CD4-positive, alpha-beta T cell treated with Interferon gamma for 1 hour (primary cell): ENCODE data around the gene UCHL5.
"Not testable (repeated sequence)": the region's sequence is repeated elsewhere in the genome, so short reads cannot be mapped to it uniquely, and the experiment has no call there.

Experiments used
- DNase-seq: peaks from one replicate; pipeline ENCODE4 v3.0.0-alpha.2; 2020

The UCHL5 gene

DNA sequence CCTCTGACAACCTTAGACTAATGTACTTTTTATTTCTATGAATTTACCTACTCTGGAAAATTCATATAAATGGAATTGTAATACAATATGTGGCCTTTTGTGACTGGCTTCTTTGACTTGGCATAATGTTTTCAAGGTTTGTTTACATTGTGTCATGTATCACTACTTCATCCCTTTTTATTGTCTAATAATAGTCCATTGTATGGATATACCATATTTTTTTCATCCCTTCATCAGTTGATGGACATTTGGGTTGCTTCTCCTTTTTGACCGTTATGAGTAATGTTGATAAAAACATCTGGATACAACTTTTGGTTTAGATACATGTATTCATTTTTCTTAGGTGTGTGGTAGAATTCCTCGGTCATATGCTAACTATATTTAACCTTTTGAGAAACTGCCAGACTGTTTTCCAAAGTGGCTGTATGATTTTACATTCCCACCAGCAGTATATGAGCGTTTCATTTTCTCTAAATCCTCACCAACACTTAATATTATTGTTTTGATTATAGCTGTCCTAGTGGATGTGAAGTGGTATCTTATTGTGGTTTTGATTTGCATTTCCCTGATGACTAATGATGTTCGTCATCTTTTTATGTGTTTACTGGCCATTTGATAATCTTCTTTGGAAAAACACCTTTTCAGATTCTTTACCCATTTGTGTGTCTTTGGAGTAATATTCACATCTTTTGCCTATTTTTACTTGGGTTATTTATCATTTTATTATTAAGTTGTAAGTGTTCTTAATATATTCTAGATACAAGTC lies 3.7 kb upstream of the UCHL5 start:
- no peak for DNase-seq

DNA sequence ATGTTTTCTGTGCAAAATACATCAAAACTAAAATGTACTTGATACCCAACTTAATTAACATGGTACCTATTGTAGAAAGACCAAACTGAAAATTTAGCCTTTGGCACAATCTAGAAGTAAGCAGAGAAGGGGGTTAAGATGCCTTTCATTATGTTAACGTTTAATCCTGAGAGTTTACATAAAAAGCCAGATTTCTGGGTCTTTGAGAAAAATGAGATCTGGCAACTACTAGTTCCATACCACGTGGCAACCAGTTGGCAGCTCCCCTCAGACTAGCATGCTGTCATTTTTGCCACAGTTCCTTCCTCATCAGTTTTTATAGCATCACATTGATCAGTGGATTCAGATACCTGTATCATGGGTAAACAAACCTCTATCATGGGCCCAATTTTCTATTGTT lies 1.8 kb upstream of the UCHL5 start:
- DNase-seq, result no peak

DNA sequence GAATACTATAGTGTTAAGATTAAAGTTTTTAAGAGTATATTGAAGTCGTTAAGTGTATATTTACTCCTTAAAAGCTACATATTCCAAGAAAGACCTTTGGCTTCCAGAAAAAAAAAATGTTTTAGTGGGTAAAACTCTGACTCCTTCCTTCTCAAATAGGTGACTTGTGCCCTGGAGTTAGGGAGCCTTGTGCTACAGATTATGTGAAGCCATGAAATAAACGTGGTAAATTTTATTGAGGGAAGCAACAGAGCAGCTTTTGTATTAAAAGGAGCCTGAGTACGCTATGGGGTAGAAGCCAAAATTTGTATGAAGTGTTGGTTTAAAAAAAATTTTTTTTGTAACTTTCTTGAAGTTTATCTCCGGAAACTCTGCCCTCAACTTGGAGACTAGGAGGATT lies 1.2 kb upstream of the UCHL5 start:
- no peak for DNase-seq

DNA sequence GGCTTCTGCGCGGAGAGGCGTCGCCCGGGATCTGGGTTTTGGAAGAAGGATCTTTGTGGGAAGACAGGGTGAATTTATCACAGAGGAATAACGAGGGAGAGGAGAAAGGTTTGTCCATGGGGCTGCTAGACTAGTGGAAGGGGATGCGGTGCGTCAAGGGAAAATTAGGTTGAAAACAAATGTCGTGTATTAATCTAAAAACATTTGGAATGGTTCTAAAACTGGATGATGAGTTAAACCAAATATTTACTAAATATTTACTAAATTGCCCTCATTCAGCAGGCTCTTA lies 899 bp upstream of the UCHL5 start:
- DNase-seq, result no peak

DNA sequence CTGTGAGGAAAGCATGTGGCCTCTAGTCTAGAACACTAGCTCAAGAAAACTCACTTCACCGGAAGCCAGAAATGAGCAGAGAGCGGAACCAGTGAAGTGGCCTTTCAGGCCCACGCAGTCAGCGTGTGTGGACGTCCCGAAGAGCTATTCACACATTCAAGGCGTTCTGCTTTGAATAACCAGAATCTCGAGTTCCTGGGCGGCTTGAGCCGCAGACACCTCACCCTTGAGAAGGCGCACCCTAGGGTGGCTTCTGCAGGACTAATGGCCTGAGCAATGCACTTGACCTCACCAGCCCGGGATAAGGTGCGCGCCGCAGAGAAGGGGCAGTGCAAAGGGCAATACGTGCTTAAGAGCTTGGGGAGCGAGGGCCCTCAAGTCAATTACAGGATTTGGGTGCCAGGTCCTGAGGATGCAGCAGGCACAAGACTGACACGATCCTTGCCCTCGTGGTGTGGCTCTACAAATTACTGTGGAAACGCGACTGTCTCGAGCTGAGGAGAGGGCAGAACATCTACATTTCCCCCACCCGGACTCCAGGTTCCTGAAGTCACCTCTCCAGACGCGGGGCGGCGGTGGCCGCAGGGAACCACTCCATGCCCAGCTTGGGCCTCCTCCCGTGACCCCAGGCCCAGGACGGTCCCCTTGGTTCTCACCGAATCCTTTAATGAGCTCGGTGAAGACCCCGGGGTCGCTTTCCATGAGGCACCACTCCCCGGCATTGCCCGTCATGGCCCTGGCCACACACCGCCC lies 455 bp downstream of the UCHL5 start:
- DNase-seq, result peak; percentile 49

DNA sequence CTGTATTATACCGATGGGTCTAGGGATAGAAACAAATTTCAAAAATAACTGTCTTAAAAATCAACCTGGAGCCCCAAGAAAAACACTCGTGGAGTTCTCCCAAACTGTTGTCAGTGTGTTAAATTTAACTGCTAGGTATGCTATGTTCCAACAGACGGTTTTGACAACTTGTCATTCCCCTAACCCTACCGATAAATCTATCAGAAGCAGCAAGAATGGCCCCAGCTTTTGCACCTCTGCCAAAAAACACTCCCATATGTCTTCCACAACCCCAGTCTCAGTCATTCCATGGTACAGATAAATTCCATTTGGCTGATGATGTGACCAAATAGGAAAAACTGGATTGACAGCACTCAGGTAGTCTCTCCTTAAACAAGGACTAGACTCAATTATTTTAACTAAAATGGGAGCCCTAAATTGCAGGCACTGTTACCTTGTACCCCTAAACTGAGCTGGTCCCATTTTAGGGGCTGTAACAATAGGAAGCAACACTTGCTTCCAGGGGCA lies 4.9 kb downstream of the UCHL5 start:
- DNase-seq, result no peak

DNA sequence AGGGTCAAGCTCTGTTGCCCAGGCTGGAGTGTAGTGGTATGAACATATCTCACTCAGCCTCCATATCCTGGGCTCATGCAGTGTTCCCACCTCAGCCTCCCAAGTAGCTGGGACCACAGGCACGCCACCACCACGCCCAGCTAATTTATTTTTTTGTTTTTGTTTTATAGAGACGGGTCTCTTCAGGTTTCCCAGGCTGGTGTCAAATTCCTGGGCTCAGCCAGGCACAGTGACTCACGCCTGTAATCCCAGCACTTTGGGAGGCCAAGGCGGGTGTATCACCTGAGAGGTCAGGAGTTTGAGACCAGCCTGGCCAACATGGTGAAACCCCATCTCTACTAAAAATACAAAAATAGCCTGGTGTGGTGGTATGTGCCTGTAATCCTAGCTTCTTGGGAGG lies 10.2 kb downstream of the UCHL5 start:
- DNase-seq, result not testable (repeated sequence)

DNA sequence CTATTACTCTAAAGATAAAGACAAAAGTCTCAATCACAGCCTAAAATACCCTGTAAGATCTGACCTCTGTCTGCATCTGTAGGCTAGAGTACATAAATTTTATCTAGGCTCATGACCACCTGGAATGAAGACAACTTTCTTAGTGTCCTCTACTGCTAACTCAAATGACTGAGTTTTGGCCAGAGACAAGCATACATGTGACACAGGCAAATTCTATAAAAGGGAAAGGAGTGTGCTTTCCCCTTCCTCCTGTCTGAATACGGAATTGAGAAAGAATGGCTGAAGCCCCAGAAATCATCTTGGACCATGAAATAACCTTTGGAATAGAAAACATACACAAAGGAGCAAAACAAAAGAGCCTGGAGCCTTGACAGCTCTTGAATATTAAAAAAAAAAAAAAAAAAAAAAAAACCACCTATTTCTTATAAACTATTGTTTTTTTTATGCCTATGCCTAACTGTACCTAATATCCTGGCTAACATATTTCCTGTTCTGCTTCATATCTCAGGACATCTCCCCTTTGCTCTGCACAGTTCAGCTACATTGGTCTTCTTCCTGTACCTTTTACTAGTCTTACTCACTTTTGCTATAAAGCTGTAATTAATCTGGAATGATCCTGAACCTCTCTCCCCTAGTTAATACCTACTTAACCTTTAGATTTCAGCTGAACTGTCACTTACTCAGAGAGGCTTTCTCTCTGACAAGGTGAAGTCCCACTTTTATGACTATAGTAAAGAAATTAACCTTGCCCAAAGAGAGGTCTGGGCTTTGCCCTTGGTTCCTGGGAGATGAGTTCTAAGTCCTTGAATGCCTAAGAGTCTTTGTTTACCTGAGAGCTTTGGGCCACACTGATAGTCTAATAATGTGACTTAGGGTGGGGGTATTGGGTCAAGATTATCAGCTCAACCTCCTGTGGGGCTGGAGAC lies 16.1 kb downstream of the UCHL5 start:
- no peak for DNase-seq

DNA sequence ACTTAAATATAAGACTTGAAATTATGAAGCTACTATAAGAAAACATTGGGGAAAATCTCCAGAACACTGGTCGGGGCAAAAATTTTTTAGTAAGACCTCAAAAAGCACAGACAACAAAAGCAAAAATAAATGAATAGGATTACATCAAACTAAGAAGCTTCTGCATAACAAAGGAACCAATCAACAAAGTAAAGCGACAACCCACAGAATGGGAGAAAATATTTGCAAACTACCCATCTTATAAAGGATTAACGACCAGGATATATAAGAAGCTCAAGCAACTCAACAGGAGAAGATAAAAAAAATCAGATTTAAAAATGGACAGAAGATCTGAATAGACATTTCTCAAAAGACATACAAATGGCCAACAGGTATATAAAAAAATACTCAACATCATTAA lies 19.1 kb downstream of the UCHL5 start:
- no peak for DNase-seq

DNA sequence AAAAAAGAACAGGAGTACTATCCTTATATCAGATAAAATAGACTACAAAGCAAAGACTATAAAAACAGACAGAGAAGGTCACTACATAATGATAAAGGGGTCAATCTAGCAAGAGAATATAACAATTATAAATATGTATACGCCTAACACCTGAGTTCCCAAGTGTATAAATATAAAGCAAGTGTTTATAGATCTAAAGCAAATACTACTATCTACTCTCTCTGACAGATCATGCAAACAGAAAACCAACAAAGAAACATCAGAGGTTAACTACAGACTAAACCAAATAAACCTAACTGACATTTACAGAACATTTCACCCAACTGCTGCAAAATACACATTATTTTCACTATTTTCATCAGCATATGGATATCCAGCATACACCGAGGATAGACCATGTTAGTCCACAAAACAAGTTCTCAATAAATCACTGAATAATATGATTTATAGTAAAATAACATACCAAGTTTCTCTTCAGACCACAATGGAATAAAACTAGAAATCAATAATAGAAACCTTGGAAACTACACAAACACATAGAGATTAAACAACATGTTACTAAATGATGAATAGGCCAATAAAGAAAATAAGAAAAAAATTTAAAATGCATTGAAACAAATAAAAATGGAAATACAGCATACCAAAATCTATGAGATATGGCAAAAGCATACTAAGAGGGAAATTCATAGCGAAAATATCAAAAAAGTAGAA lies 22.7 kb downstream of the UCHL5 start:
- no peak for DNase-seq

DNA sequence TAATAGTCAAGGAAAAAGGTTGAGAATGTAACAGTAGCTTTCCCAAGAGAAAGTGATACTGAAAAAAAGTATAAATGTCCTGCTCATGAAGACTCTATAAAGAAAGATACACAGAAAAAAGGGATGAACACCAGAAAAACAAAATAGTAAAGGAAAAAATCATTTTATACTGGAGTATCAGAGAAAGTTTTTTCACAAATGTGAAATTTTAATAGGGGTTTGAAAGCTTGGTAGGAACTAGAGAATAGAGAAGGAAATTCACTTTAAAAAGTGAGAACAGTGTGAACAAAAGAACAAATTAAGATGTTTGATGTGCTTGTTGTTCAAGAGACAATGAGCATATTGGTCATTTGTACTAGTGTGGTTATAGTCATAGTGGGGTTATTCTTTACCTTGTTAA lies 25.6 kb downstream of the UCHL5 start:
- no peak for DNase-seq

DNA sequence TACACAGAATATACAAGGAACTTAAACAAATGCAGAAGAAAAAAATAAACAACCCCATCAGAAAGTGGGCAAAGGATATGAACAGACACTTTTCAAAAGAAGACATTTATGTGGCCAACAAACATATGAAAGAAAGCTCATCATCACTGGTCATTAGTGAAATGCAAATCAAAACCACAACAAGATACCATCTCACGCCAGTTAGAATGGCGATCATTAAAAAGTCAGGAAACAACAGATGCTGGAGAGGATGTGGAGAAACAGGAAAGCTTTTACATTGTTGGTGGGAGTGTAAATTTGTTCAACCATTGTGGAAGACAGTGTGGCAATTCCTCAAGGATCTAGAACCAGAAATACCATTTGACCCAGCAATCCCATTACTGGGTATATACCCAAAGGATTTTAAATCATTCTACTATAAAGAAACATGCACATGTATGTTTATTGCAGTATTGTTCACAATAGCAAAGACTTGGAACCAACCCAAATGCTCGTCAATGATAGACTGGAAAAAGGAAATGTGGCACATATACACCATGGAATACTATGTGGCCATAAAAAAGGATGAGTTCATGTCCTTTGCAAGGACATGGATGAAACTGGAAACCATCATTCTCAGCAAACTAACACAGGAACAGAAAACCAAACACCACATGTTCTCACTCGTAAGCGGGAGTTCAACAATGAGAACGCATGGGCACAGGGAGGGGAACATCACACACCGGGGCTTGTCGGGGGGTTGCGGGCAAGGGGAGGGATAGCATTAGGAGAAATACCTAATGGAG lies 26.3 kb downstream of the UCHL5 start:
- not testable (repeated sequence) for DNase-seq

DNA sequence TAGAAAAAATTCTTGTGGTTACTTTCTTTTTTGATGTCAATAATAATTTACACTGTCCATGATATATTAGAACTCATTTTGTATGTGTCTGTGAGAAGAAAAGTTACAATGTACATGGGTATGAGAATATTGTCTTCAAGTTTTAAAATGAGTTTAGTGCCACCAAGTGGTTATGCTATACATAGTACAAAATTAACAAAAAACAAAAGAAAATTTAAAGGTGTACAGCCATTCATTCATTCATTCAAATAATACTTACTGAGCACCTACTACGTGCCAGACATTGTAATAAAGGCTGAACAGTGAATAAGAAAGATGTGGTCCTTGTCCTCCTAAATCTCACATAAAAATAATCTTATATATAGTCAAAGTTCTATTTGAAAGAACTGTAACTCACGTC lies 27.7 kb downstream of the UCHL5 start:
- DNase-seq, result no peak

DNA sequence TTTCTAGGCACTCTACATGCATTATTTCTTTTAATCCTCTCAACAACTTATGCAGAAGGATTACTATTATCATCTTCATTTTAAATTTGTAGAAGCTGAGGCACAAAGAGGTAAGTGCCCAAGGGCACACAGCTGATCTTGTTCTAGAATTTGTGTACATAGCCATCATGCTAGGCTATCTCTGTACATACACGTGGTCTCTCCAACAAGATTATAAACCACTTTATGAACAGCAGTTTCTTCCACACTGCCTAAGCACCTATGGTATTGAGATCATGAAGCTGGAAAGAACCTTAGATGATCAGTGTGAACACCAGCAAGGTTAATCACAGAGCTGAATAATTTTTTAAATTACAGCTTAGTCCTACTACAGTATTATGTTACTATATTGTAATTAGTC lies 28.9 kb downstream of the UCHL5 start:
- no peak for DNase-seq

DNA sequence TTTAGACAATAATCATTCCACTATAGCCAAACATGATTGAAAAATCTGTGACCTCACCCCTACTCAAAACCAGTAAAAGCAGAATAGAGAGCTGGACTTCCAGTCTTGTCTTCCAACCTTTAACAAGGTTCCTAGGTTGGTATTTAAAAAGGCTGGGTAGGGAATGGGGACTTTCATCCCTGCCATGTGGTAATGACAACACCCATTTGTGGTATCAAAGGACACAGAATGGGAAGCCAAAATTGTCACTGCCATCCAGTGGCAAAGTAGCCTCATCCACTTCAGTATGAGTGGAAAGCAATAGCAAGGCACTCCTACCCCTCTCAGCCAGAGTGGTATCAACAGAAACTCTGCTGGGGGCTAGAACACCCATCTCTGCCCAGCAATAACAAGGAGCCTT lies 33.9 kb downstream of the UCHL5 start:
- DNase-seq, result no peak

DNA sequence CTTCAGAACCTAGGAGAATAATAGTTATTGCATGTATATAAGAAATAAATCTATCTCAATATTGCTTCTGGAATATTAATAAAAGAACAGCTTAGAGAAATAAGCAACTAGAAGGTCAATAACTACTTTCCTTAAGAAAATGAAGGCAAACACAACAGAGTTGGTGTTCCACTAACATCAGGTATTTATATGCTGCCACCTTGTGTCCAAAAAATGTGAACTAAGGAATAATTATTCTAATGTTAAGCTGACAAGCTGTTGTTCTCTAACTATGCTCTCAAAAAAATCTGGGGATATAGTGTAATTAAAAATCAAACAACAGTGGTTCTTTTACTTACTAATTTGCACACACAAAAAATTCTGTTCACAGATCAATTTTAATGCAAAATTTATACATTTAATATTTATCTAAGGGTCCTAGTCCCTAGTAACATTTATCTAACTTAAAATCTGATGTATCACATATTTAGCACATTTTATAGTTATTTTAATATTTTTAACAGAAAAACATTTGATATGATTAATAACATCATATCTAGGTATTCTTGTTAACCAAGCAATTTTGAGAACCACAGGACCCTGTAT lies 39.6 kb downstream of the UCHL5 start:
- DNase-seq, result no peak

DNA sequence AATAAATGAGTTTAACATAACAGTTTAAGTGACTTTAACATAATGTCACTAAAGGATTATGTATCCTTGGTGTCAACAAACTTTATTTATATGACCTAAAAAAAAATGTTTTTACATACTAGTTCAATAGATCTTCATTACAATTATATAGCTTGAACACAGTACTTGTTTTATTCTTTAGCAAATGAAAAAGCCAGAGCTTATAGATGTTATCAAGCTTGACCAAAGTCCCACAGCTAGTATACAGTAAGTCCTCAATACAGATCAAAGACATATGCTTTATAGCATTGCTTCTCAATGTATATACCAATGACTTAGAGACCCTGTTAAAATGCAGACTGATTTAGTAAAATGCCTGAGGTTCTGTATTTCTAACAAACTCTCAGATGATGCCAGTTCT lies 42.4 kb downstream of the UCHL5 start:
- DNase-seq, result no peak

DNA sequence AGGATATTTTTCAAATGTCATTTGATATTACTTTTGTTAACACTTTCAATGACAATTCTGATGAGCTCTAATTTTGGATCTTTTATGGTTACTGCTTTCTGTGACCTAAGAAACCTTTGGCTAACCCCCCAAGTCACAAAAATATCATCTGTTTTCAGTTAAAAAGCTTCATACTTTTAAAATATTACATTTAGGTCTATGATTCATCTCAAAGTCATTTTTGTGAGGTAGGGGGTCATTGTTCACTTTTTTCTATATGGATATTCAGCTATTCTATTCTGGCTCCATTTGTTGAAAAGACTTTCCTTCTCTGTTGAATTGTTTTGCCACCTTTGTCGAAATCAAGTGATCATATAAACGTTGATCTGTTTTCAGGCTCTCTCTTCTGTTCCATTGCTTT lies 44.8 kb downstream of the UCHL5 start:
- no peak for DNase-seq

DNA sequence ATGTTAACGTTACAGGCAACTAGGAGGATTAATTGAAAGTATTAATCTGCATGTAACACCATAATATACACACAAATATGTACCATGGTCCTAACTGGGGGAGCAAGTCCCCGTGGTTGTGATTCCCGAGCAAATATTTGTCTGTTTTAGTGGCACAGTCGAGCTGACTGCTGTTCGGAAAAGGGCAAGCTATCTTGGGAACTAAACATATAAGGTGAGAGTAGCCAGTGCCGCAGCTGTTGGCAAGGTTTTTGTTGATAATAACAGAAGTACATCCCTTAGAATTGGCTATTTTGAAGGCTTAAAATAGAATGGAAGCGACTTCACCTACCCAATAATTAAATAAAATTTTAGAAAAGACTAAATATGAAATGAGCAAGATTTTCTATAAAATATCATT lies 45.5 kb downstream of the UCHL5 start:
- no peak for DNase-seq

DNA sequence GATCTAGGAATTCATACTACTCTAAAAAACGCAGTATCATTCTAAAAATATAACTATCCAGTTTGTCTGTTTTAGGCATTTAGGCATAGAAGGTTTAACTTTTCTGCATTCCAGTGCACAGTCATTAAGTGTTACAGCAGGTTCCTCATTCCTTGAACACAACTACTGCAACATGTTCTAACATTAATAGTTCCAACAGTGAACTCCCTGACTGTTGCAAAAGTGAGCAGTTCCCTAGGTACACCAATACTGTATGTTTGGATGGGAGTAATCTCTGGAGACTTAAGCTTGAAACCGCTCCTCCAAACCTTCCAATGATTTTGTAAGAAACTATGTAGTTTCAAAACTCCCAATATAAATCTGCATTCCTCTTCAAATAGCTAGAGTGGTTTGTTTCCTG lies 46.2 kb downstream of the UCHL5 start:
- DNase-seq, result no peak

DNA sequence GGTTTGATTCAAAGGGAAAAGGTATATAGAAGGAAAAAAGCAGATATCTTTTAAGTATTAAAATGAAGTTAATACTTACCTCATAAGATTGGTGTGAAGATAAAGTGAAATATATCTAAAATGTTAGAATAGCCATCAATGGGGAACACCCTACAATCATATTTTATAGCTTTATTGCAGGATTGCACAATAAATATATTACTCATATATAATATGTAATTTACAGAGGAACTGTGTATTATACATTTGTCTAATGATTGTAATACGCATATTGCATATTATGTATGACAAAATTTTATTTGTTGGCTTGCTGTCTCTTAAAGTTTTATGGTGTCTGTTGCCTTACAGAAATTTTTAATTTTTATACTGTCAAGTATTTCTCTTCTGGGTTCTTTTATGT lies 47.8 kb downstream of the UCHL5 start:
- DNase-seq, result no peak

DNA sequence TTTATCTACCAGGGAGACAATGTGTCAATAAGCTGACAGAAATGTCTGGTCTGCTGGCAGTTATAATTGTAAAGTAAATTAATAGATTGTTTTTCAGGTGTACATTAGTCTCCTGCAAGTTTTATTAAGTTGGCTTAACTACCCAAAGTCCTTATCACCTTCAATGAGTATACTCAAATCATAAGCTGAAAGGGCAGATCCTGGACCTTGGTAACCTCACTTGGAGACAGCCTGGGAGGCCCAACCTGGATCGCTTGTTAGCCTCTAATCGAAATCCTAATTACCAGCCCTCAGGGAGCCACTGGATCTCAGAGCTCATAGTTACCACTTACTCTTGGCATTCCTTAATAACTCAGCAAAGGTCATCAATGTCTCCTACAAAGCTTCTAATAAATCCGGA lies 49.7 kb downstream of the UCHL5 start:
- DNase-seq, result no peak
